D721Med (cell line): ENCODE measurements around the gene CTBP1.
"Not testable (repeated sequence)": the region's sequence is repeated elsewhere in the genome, so short reads cannot be mapped to it uniquely, and the experiment has no call there.

ENCODE experiments used
- DNase-seq: peaks from one replicate; pipeline ENCODE4 v3.0.0; 2011; ENCODE audit warnings: low spot score; ENCODE audit not compliant: insufficient read length
- FAIRE-seq: peaks from 2 replicates; lab custom pipeline; 2011; peaks lifted over from hg19 to GRCh38; lab: Jason Lieb, UNC
- TF ChIP-seq, protein P1 (sequence below): IDR thresholded peaks from 2 replicates; pipeline ENCODE4 v1.5.1; 2012; ENCODE audit warnings: mild to moderate bottlenecking, control low read depth; ENCODE audit not compliant: insufficient read depth; ENCODE audit errors: missing control alignments

Gene CTBP1

DNA sequence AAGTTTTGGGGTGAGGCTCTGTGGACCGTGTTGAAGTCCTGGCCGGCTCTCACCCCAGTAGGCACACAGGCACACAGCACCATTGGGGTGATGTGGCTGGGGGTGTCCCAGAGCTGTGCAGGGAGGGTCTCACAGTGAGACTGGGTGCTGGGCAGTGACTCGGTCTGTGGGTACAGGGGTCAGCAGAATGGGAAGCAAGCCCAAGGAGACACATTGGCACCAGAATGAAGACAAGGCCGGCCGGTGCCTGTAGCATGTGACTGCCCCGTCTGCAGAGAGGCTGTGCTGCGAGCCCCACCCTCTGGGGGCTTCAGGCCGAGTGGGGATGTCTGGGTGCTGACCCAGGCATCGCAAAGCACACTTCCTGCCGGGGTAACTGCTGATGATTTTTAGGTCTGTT is 46.0 kb upstream of the CTBP1 start:
- no peak for FAIRE-seq
- TF ChIP-seq, protein P1, sequence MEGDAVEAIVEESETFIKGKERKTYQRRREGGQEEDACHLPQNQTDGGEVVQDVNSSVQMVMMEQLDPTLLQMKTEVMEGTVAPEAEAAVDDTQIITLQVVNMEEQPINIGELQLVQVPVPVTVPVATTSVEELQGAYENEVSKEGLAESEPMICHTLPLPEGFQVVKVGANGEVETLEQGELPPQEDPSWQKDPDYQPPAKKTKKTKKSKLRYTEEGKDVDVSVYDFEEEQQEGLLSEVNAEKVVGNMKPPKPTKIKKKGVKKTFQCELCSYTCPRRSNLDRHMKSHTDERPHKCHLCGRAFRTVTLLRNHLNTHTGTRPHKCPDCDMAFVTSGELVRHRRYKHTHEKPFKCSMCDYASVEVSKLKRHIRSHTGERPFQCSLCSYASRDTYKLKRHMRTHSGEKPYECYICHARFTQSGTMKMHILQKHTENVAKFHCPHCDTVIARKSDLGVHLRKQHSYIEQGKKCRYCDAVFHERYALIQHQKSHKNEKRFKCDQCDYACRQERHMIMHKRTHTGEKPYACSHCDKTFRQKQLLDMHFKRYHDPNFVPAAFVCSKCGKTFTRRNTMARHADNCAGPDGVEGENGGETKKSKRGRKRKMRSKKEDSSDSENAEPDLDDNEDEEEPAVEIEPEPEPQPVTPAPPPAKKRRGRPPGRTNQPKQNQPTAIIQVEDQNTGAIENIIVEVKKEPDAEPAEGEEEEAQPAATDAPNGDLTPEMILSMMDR: no peak

DNA sequence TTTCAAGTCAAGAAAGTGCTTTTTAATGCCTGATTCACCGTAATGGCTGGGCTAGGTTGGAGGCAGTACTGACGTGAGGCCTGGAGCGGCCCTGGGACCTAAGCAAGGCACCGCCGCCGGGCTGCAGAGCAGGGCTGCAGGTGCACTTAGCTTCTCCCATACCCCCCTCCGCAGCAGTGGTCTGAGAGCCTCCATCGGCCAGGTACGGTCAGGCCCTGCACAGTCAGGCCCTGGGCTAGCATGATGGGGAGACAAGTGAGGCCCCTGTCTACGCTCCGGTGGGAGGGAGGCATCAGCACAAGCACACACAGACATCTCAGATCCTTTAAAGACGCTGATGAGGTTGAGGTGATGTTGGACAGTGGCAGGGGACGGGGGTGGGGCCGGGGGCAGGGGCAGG is 45.5 kb upstream of the CTBP1 start:
- FAIRE-seq (no peak), DNase-seq (no peak)
- TF ChIP-seq, protein P1: no peak

More for the DNA sequence above, 46.0 kb upstream of the CTBP1 start:
- no peak for DNase-seq

DNA sequence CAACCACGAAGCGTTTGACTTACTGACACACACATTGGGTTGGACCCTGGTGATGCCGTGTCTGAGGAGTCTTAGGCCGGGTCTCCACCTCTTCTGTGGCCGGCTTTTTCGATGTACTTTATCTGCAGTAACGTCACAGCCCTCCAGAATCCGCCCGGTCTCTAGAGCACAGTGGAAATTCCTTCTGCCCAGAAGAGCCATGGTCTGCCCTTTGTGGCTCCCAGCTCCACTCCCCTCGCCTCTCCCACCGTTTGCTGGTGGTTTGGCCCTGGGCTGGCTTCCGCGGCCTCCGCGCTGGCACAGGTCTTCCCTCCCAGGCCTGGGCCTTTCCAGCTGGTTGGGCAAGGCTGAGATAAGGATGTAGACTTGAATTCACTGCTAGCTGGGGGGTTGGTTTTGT is 45.1 kb upstream of the CTBP1 start:
- DNase-seq (no peak), FAIRE-seq (no peak)
- TF ChIP-seq, protein P1: no peak

DNA sequence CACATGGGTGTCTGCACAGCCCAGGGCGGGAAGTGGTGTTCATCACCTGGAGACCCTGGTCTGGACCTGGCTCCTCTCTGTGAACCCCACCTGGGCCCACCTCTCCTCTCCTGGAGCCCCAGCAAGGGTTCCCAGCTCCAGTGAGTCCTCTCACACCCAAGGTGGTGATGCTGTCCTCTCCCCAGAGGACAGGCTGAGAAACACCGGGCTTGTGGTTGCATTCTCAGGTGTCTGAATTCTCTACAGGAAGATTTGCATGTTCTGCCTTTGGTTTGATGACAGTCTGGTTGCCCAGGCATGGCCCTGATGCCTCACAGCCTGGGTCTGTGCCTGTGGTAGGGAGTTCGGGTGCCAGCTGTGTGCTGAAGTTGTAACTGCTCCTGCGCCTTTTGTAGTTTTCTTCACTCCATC is 44.6 kb upstream of the CTBP1 start:
- no peak for FAIRE-seq
- no peak for DNase-seq
- TF ChIP-seq, protein P1: no peak

DNA sequence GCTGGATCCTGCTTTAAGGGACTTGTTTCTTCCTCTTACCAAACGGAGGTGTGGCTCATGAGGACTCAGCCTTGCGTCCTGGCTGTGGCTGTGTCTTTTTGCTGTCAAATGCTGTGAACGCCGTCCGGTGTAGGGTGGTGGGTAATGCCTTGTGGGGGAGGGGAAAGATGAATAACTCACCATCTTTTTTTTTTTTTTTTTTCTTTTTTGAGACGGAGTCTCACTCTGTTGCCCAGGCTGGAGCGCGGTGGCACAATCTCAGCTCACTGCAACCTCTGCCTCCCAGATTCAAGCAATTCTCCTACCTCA is 43.7 kb upstream of the CTBP1 start:
- DNase-seq, FAIRE-seq: not testable (repeated sequence)

DNA sequence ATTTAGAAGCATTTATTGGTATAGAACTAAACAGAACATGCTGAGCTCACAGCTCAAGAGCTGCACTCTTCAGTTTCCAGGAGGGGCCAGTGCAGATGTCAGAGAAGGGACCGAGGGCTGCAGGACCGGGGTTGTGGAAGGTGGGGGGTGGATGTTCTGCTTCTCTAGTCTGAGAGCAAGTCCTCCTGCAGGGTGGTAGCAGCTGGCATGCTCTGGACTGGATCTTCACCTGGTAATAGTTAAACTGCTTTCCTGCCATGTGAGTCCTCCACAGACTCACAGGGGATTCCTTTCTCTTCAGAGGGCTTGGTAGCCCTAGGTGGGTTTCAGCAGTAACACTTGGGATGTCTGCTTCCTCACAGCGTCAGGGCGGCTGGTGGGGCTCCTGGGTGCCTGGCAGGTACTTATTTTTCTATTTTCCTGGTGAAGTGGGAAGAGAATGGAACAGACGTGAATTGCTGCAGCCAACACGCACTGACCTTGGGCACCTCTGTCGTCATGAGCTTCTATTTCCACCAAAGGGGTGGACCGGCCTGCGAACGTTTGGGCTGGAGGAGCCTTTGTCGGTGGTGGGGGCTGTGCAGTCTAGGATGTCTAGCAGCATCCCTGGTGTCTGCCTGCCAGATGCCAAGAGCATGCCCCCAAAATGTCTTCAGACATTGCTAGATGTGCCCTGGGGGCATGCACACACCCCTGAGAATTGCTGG is 43.2 kb upstream of the CTBP1 start:
- TF ChIP-seq, protein P1: no peak
- FAIRE-seq: no peak

DNA sequence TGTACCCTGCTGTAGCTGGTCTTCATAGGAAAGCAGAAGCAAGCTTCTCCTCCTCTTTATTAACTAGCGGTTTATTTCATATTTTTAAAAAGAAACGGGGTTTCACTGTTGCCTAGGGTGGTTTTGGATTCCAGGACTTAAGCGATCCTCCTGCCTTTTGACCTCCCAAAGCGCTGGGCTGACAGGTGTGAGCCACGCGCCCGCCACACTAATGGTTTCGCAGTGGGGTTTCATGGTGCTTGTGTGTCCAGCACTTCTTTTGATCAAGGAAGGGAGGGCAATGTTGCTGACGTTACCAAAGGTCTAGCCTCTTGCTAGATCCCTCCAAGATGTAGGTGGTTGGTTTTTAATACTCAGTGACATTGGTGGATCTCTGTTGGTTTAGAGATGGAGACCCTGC is 42.2 kb upstream of the CTBP1 start:
- TF ChIP-seq, protein P1: no peak
- DNase-seq: no peak
- no peak for FAIRE-seq

More for the DNA sequence above, 43.2 kb upstream of the CTBP1 start:
- no peak for DNase-seq
